Brain microvascular endothelial cell (primary cell): ENCODE results near the gene JADE1.
A peak's percentile ranks its signal among the peaks of the same experiment; 100 is the strongest.

Source experiments
- DNase-seq: peaks from one replicate; pipeline ENCODE4 v3.0.0-alpha.2; 2020
- H3K27ac ChIP-seq: fragments of 250-450 bp; sonication (Bioruptor Pico); 2 replicates; pipeline ENCODE4 v1.5.1; 2020; ENCODE audit warnings: mild to moderate bottlenecking, moderate library complexity
- H3K27me3 ChIP-seq: fragments of 250-450 bp; sonication (Bioruptor Pico); replicated peaks from 2 replicates; pipeline ENCODE4 v1.5.1; 2020; ENCODE audit warnings: mild to moderate bottlenecking
- H3K36me3 ChIP-seq: fragments of 250-450 bp; sonication (Bioruptor Pico); replicated peaks from 2 replicates; pipeline ENCODE4 v1.5.1; 2020; ENCODE audit warnings: mild to moderate bottlenecking
- H3K4me3 ChIP-seq: 2 replicates; pipeline ENCODE4 v1.5.1; 2011; ENCODE audit warnings: low read depth, mild to moderate bottlenecking, control low read depth, low read length, moderate library complexity
- CTCF ChIP-seq: IDR thresholded peaks from 2 replicates; pipeline ENCODE4 v1.5.1; 2011; ENCODE audit warnings: low read depth, mild to moderate bottlenecking, moderate library complexity, low read length, control low read depth, inconsistent platforms; ENCODE audit errors: missing control alignments
- in situ Hi-C: cut with HindIII; loops from 2 replicates; pipeline ENCODE4 v1.10.0; 2017; ENCODE audit warnings: low sequenced_read_pairs, low pct_ligation_motif_present

JADE1 gene

GRCh38 chr4:128865132-128865531, 55.6 kb downstream of the JADE1 start:
- in situ Hi-C loops, result no loop called here
- Histone ChIP-seq H3K27me3 (no peaks in the 10 kb centered on the region), H3K4me3 (no peak overlapping the region), H3K27ac (no peak overlapping the region), H3K36me3 (peaks cover 59% of the 10 kb centered on the region)
- no peak for TF ChIP-seq CTCF
- no peak for DNase-seq

- Histone ChIP-seq H3K4me3 (no peak overlapping the region), H3K36me3 (peaks cover 60% of the 10 kb centered on the region), H3K27ac (no peak overlapping the region), H3K27me3 (no peaks in the 10 kb centered on the region)
- TF ChIP-seq CTCF, result no peak
- DNase-seq, result no peak
- in situ Hi-C loops, result no loop called here
Observed at GRCh38 chr4:128866269-128866668, 56.8 kb downstream of the JADE1 start.

GRCh38 chr4:128866691-128867090, 57.2 kb downstream of the JADE1 start:
- no peak overlapping the region for H3K27ac ChIP-seq
- in situ Hi-C loops, result no loop called here
- H3K4me3 ChIP-seq, result no peak overlapping the region
- peaks cover 61% of the 10 kb centered on the region for H3K36me3 ChIP-seq
- DNase-seq, result no peak
- no peak for TF ChIP-seq CTCF
- H3K27me3 ChIP-seq, result no peaks in the 10 kb centered on the region

GRCh38 chr4:128868758-128869157, 59.3 kb downstream of the JADE1 start:
- TF ChIP-seq CTCF, result no peak
- no peak for DNase-seq
- Histone ChIP-seq H3K27me3 (no peaks in the 10 kb centered on the region), H3K4me3 (no peak overlapping the region), H3K27ac (no peak overlapping the region), H3K36me3 (peaks cover 48% of the 10 kb centered on the region)
- in situ Hi-C loops, result no loop called here

GRCh38 chr4:128869776-128870509, 60.4 kb downstream of the JADE1 start:
- Histone ChIP-seq H3K27ac (no peak overlapping the region), H3K27me3 (no peaks in the 10 kb centered on the region), H3K4me3 (no peak overlapping the region), H3K36me3 (peaks cover 46% of the 10 kb centered on the region)
- in situ Hi-C loops, result no loop called here
- DNase-seq, result no peak
- no peak for TF ChIP-seq CTCF

GRCh38 chr4:128871948-128872347, 62.4 kb downstream of the JADE1 start:
- DNase-seq, result peak; percentile 95
- in situ Hi-C loops, result no loop called here
- H3K36me3 ChIP-seq, result peaks cover 33% of the 10 kb centered on the region
- no peaks in the 10 kb centered on the region for H3K27me3 ChIP-seq
- no peak for TF ChIP-seq CTCF
- peak overlapping the region; percentile 79 for H3K27ac ChIP-seq
- H3K4me3 ChIP-seq, result no peak overlapping the region
